CD4-positive, alpha-beta T cell (primary cell): ENCODE data around the gene HIC2. TPM values are rescaled to one million over a fixed set of nuclear protein-coding genes. Genes with fewer than 3 reads are reported as not detected.
"Not testable (repeated sequence)": the region's sequence is repeated elsewhere in the genome, so short reads cannot be mapped to it uniquely, and the experiment has no call there.

ENCODE experiments used
- ATAC-seq: fragments of 200-7000 bp; cut with Tn5 transposase; one replicate; pipeline ENCODE4 v1.10.0; 2022; ENCODE audit warnings: mild to moderate bottlenecking; ENCODE audit not compliant: poor library complexity
- CTCF ChIA-PET: fragments of 350-600 bp; sonication (Branson Sonifier 250); formaldehyde crosslinking; loops from one replicate; lab custom pipeline; 2021; ENCODE audit warnings: antibody characterized with exemption, inconsistent platforms; lab: Charles Lee
- POLR2A ChIA-PET: fragments of 350-600 bp; sonication (Branson Sonifier 250); formaldehyde crosslinking; loops from one replicate; lab custom pipeline; 2021; ENCODE audit warnings: antibody characterized with exemption, inconsistent platforms; lab: Charles Lee
- DNase-seq, 14 experiments: peaks; one replicate each; pipeline ENCODE4 v3.0.0-alpha.2; 2013 to 2020; ENCODE audit warnings: mixed read lengths in 2 of 14
- H3K27ac ChIP-seq, 2 donors: one replicate each; pipeline versions ENCODE4 v1.5.1 to v1.7.0; 2013; ENCODE audit warnings: low read length in 2 of 2, low read depth in 1 of 2, mild to moderate bottlenecking in 1 of 2
- H3K27me3 ChIP-seq, 2 experiments: 1 replicate in 1 of 2; 2 replicates in 1 of 2; pipeline versions ENCODE4 v1.6.1 to v1.7.0; 2013; ENCODE audit warnings: low read length in 2 of 2, control low read depth in 1 of 2, mild to moderate bottlenecking in 1 of 2, moderate library complexity in 1 of 2; ENCODE audit not compliant: insufficient read depth in 2 of 2, control insufficient read depth in 1 of 2
- H3K36me3 ChIP-seq: one replicate; pipeline ENCODE4 v1.6.1; 2013; ENCODE audit warnings: low read length, control low read depth; ENCODE audit not compliant: insufficient read depth
- H3K4me1 ChIP-seq: one replicate; pipeline ENCODE4 v1.6.1; 2013; ENCODE audit warnings: low read length, control low read depth; ENCODE audit not compliant: insufficient read depth
- H3K4me3 ChIP-seq: one replicate; pipeline ENCODE4 v1.5.1; 2013; ENCODE audit warnings: mild to moderate bottlenecking, low read length, moderate library complexity
- H3K9me3 ChIP-seq, 2 experiments: 1 replicate in 1 of 2; 2 replicates in 1 of 2; pipeline versions ENCODE4 v1.6.1 to v1.7.0; 2013; ENCODE audit warnings: low read length in 2 of 2, mild to moderate bottlenecking in 2 of 2, control low read depth in 1 of 2, moderate library complexity in 1 of 2; ENCODE audit not compliant: control insufficient read depth in 1 of 2, insufficient read depth in 1 of 2
- H3K27ac Mint-ChIP-seq: one replicate; pipeline ENCODE4 v1.8.0; 2020; ENCODE audit warnings: mixed read lengths
- H3K27me3 Mint-ChIP-seq: one replicate; pipeline ENCODE4 v1.8.0; 2021; ENCODE audit warnings: mixed read lengths
- H3K36me3 Mint-ChIP-seq: one replicate; pipeline ENCODE4 v1.8.0; 2021; ENCODE audit warnings: low read depth, mixed read lengths
- H3K4me1 Mint-ChIP-seq: one replicate; pipeline ENCODE4 v1.8.0; 2021; ENCODE audit warnings: low read depth, mixed read lengths
- H3K4me3 Mint-ChIP-seq: one replicate; pipeline ENCODE4 v1.8.0; 2020; ENCODE audit warnings: mild to moderate bottlenecking, mixed read lengths
- H3K9me3 Mint-ChIP-seq: one replicate; pipeline ENCODE4 v1.8.0; 2020; ENCODE audit warnings: mixed read lengths
- intact Hi-C, 2 experiments: fragments of 100-400 bp; cut with DNase I in 1 of 2; cut with micrococcal nuclease in 1 of 2; formaldehyde crosslinking; loops; one replicate each; pipeline versions ENCODE4 v1.15.1 to v1.9.0; 2023 to 2025; cut with DNase I, micrococcal nuclease
- total RNA-seq, 174 experiments: library from RNA in 2 of 174; stranded (reverse) in 2 of 174; gene quantifications; one replicate each; pipeline ENCODE4 v1.2.3 and lab custom pipeline; 2021 to 2026

HIC2 gene
- total RNA-seq, 2 experiments from 2014 or later = 10.0 TPM

GRCh38 chr22:21390013-21390412 lies 27.2 kb upstream of the HIC2 start:
- H3K36me3 ChIP-seq, H3K36me3 Mint-ChIP-seq, H3K27ac Mint-ChIP-seq, H3K27me3 Mint-ChIP-seq, DNase-seq, H3K4me3 ChIP-seq, intact Hi-C loops, CTCF ChIA-PET, POLR2A ChIA-PET, H3K4me1 Mint-ChIP-seq, H3K27me3 ChIP-seq, H3K4me1 ChIP-seq, H3K9me3 Mint-ChIP-seq, ATAC-seq, H3K4me3 Mint-ChIP-seq, H3K9me3 ChIP-seq, H3K27ac ChIP-seq: not testable (repeated sequence)

- H3K27me3 ChIP-seq, H3K9me3 ChIP-seq, H3K4me3 Mint-ChIP-seq, H3K27ac ChIP-seq, intact Hi-C loops, H3K36me3 ChIP-seq, H3K4me1 ChIP-seq, H3K27me3 Mint-ChIP-seq, POLR2A ChIA-PET, H3K9me3 Mint-ChIP-seq, H3K4me1 Mint-ChIP-seq, DNase-seq, H3K27ac Mint-ChIP-seq, CTCF ChIA-PET, ATAC-seq, H3K4me3 ChIP-seq, H3K36me3 Mint-ChIP-seq: not testable (repeated sequence)
Measured at GRCh38 chr22:21394613-21395012, 22.6 kb upstream of the HIC2 start.

GRCh38 chr22:21401197-21401969 lies 15.8 kb upstream of the HIC2 start:
- H3K27ac ChIP-seq, ATAC-seq, POLR2A ChIA-PET, H3K4me3 ChIP-seq, H3K9me3 ChIP-seq, H3K27me3 Mint-ChIP-seq, DNase-seq, H3K27ac Mint-ChIP-seq, H3K27me3 ChIP-seq, H3K36me3 Mint-ChIP-seq, intact Hi-C loops, CTCF ChIA-PET, H3K9me3 Mint-ChIP-seq, H3K36me3 ChIP-seq, H3K4me3 Mint-ChIP-seq, H3K4me1 ChIP-seq, H3K4me1 Mint-ChIP-seq: not testable (repeated sequence)

- DNase-seq, H3K36me3 Mint-ChIP-seq, CTCF ChIA-PET, H3K4me3 ChIP-seq, ATAC-seq, H3K9me3 ChIP-seq, H3K27ac ChIP-seq, H3K4me3 Mint-ChIP-seq, POLR2A ChIA-PET, H3K36me3 ChIP-seq, H3K27me3 ChIP-seq, H3K9me3 Mint-ChIP-seq, H3K4me1 Mint-ChIP-seq, H3K4me1 ChIP-seq, H3K27ac Mint-ChIP-seq, intact Hi-C loops, H3K27me3 Mint-ChIP-seq: not testable (repeated sequence)
Measured at GRCh38 chr22:21402763-21403314, 14.3 kb upstream of the HIC2 start.

GRCh38 chr22:21407139-21407538 lies 10.0 kb upstream of the HIC2 start:
- H3K9me3 ChIP-seq, H3K4me3 ChIP-seq, H3K4me1 ChIP-seq, H3K36me3 ChIP-seq, CTCF ChIA-PET, DNase-seq, H3K4me3 Mint-ChIP-seq, H3K27me3 Mint-ChIP-seq, H3K27ac ChIP-seq, POLR2A ChIA-PET, H3K27me3 ChIP-seq, ATAC-seq, H3K4me1 Mint-ChIP-seq, H3K9me3 Mint-ChIP-seq, H3K27ac Mint-ChIP-seq, intact Hi-C loops, H3K36me3 Mint-ChIP-seq: not testable (repeated sequence)

GRCh38 chr22:21407792-21408191 lies 9.4 kb upstream of the HIC2 start:
- H3K27me3 ChIP-seq, intact Hi-C loops, H3K36me3 ChIP-seq, H3K36me3 Mint-ChIP-seq, ATAC-seq, H3K27ac ChIP-seq, H3K9me3 Mint-ChIP-seq, H3K4me3 ChIP-seq, H3K9me3 ChIP-seq, POLR2A ChIA-PET, H3K4me3 Mint-ChIP-seq, H3K27me3 Mint-ChIP-seq, H3K4me1 ChIP-seq, DNase-seq, CTCF ChIA-PET, H3K27ac Mint-ChIP-seq, H3K4me1 Mint-ChIP-seq: not testable (repeated sequence)

GRCh38 chr22:21416375-21416774 lies 796 bp upstream of the HIC2 start:
- H3K4me1 Mint-ChIP-seq, H3K36me3 ChIP-seq, H3K4me3 ChIP-seq, H3K9me3 ChIP-seq, ATAC-seq, H3K27me3 ChIP-seq, H3K36me3 Mint-ChIP-seq, CTCF ChIA-PET, intact Hi-C loops, H3K27ac Mint-ChIP-seq, H3K27ac ChIP-seq, POLR2A ChIA-PET, DNase-seq, H3K4me3 Mint-ChIP-seq, H3K4me1 ChIP-seq, H3K9me3 Mint-ChIP-seq, H3K27me3 Mint-ChIP-seq: not testable (repeated sequence)
